ENCODE data around the gene NBL1. TPM values are rescaled to one million over a fixed set of nuclear protein-coding genes. Genes with fewer than 3 reads are reported as not detected.

Gene NBL1
- total RNA-seq, 4 donors from 2014 or later = 54.1 to 222 (median 71.1) TPM

GRCh38 chr1:19610282-19610981, 33.7 kb upstream of the NBL1 start:
- H3K9me3 ChIP-seq = no peaks in the 10 kb centered on the region
- H3K4me1 ChIP-seq = no peaks in the 10 kb centered on the region
- TF ChIP-seq POLR2A (IDR thresholded peaks at IDR 0.05) (no peak), CTCF (IDR thresholded peaks at IDR 0.05) (no peak)
- peak in 1 of 2 donors; percentile 32 for DNase-seq
- intact Hi-C loops (cut with DNase I; ENCODE audit: low total_unique reads) = no loop called here
- no peaks in the 10 kb centered on the region for H3K36me3 ChIP-seq
- H3K27ac ChIP-seq = peak overlapping the region; percentile 47 to 61
- H3K27me3 ChIP-seq = no peaks in the 10 kb centered on the region
- H3K4me3 ChIP-seq = no peak overlapping the region

GRCh38 chr1:19612530-19612929, 31.6 kb upstream of the NBL1 start:
- Histone ChIP-seq H3K9me3 (no peaks in the 10 kb centered on the region), H3K36me3 (no peaks in the 10 kb centered on the region), H3K27me3 (no peaks in the 10 kb centered on the region), H3K4me1 (no peaks in the 10 kb centered on the region), H3K27ac (no peak overlapping the region), H3K4me3 (no peak overlapping the region)
- intact Hi-C loops (cut with DNase I; ENCODE audit: low total_unique reads) = no loop called here
- TF ChIP-seq CTCF (IDR thresholded peaks at IDR 0.05) = no peak
- no peak for TF ChIP-seq POLR2A (IDR thresholded peaks at IDR 0.05)
- DNase-seq = no peak

- no peak for DNase-seq
- no peaks in the 10 kb centered on the region for H3K27me3 ChIP-seq
- intact Hi-C loops (cut with DNase I; ENCODE audit: low total_unique reads) = no loop called here
- TF ChIP-seq POLR2A (IDR thresholded peaks at IDR 0.05) = no peak
- no peak for TF ChIP-seq CTCF (IDR thresholded peaks at IDR 0.05)
- H3K4me3 ChIP-seq = no peak overlapping the region
- no peaks in the 10 kb centered on the region for H3K36me3 ChIP-seq
- no peaks in the 10 kb centered on the region for H3K4me1 ChIP-seq
- H3K9me3 ChIP-seq = no peaks in the 10 kb centered on the region
- no peak overlapping the region for H3K27ac ChIP-seq
Observed at GRCh38 chr1:19613171-19613703, 30.9 kb upstream of the NBL1 start.

GRCh38 chr1:19615438-19615837, 28.7 kb upstream of the NBL1 start:
- intact Hi-C loops (cut with DNase I; ENCODE audit: low total_unique reads) = no loop called here
- no peaks in the 10 kb centered on the region for H3K27me3 ChIP-seq
- no peaks in the 10 kb centered on the region for H3K9me3 ChIP-seq
- H3K4me3 ChIP-seq = no peak overlapping the region
- no peaks in the 10 kb centered on the region for H3K36me3 ChIP-seq
- no peak overlapping the region for H3K27ac ChIP-seq
- no peak for TF ChIP-seq CTCF (IDR thresholded peaks at IDR 0.05)
- no peak for TF ChIP-seq POLR2A (IDR thresholded peaks at IDR 0.05)
- peaks cover 0 to 3% of the 10 kb centered on the region in 2 donors for H3K4me1 ChIP-seq
- DNase-seq = no peak

GRCh38 chr1:19616489-19616888, 27.6 kb upstream of the NBL1 start:
- no peak for DNase-seq
- Histone ChIP-seq H3K27ac (no peak overlapping the region), H3K4me1 (peaks cover 0 to 3% of the 10 kb centered on the region in 2 donors), H3K9me3 (no peaks in the 10 kb centered on the region), H3K27me3 (no peaks in the 10 kb centered on the region), H3K36me3 (no peaks in the 10 kb centered on the region), H3K4me3 (no peak overlapping the region)
- intact Hi-C loops (cut with DNase I; ENCODE audit: low total_unique reads) = no loop called here
- no peak for TF ChIP-seq CTCF (IDR thresholded peaks at IDR 0.05)
- TF ChIP-seq POLR2A (IDR thresholded peaks at IDR 0.05) = no peak
